Melanocyte of skin (primary cell): Measurements from ENCODE around the gene TNFRSF9. TPM values are rescaled to one million over a fixed set of nuclear protein-coding genes. Genes with fewer than 3 reads are reported as not detected.

ENCODE experiments used
- small RNA-seq, 2 donors: library from RNA; depleted of rRNA; stranded (forward); fragments of <200 nt; gene quantifications; one replicate each; pipeline ENCODE3, GENCODE V24; 2012
- total RNA-seq, 2 donors: library from RNA; depleted of rRNA; stranded (reverse); fragments of >200 nt; gene quantifications; 2 replicates each; pipeline ENCODE4 v1.2.3, GENCODE V29; 2012

TNFRSF9 gene
- total RNA-seq, result not detected

DNA sequence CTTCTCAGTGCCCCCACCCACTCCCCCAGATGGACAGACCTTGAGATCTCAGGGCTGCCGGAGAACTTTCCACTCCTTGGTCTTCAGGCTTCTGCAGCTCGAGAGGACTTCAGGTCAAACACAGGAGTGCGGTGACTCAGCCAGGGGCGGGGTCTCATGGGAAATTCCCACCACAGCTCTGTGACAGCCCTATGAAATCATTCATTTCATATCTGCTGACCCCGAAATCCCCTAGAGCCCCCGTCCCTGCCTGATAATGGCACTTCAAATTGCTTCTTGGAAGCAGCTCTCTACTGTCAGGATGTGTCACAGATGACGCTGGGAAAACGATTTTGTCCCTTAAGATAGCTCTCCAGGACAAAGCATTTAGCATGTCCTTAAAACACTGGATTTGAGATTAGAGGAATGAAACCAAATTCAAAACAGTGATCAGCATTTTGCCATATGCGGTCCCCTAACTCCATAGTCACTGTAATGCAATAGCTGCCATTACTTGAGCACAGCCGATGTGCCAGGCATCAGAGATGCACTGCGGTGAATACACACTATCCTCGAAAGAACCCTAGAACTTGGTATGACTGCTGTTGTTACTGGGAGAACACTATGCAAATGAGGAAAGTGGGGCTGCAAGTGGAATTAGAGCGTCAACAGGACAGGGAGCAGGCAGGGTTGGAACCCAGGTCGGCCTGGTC is at the start of gene TNFRSF9:
Gene TNFRSF9 (minus strand): TSS at position 95 of the 692 bp plus-strand sequence. CDS start 845 bp downstream, outside the sequence.

DNA sequence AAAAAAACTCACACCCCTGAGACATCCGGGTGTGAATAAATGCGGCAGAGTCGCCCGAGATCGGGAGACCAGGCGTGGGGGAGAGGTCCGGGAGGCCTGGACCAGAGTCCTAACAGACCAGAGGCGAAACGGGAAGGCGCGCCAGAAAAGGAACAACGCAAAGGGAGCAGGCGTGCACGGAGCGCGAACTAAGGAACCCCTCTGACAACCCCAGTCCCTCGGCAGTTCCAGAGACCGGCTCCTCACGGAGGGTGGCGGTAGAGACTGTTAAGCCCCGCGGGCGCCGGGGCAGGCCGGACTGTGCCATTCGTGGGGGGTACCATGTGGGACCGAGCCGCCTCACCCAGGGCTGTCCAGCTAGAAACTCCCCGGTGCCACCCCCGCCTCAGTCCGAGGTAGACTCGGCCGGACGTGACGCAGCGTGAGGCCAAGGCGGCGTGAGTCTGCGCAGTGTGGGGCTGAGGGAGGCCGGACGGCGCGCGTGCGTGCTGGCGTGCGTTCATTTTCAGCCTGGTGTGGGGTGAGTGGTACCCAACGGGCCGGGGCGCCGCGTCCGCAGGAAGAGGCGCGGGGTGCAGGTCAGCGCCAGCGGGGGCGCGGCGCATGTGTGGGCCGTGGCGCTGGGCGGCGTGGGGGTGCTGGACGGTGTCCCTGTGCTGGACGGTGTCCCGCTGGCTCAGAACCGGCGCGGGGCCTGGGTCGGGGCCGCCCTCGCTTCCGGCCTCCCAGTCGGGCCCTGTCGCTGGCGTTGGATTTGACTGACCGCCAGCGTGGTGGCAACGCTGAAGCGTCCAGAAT is 20.8 kb upstream of the TNFRSF9 start, which contains the start of gene PARK7:
Gene PARK7 (plus strand): TSS at position 496 of the 798 bp plus-strand sequence. CDS start 1,075 bp downstream, outside the sequence.

Small RNA genes lying within 50 kb of the gene (small RNA-seq; reads per million reads assigned to genes)
- 0 reads per million in 2 donors for gene RF00019

Other genes starting within 250 kb of the TNFRSF9 start
- gene VAMP3, start 169.5 kb downstream of the TNFRSF9 start, total RNA-seq, result 10 to 100 TPM; 93.3 to 95.2 TPM
- 10 to 100 TPM in 1 of 2 donors, 1 to 10 TPM in 1; 10.0 to 15.5 TPM for gene PER3, start 156.5 kb downstream of the TNFRSF9 start, total RNA-seq
- gene UTS2, start 87.8 kb downstream of the TNFRSF9 start, total RNA-seq, result under 1 TPM in 1 of 2 donors, not detected in 1; under 0.01 TPM
- 100 to 1,000 TPM; 146 to 210 TPM for gene PARK7, start 20.9 kb upstream of the TNFRSF9 start, total RNA-seq
- gene ERRFI1, start 85.5 kb upstream of the TNFRSF9 start, total RNA-seq, result 1 to 10 TPM; 3.1 to 5.0 TPM